KMS-11 (cell line): ENCODE data around the gene HOXB1.

Experiments used
- H2AFZ ChIP-seq: fragments of 200-600 bp; sonication (generic); 2 replicates; pipeline ENCODE4 v1.6.1; 2016; ENCODE audit warnings: antibody characterized with exemption, mixed run types, low read depth
- H3K27ac ChIP-seq: fragments of 200-600 bp; sonication (generic); 2 replicates; pipeline ENCODE4 v1.6.1; 2016; ENCODE audit warnings: mild to moderate bottlenecking, mixed run types
- H3K27me3 ChIP-seq: fragments of 200-600 bp; sonication (generic); 2 replicates; pipeline ENCODE4 v1.6.1; 2017; ENCODE audit warnings: mild to moderate bottlenecking, low read depth, mixed run types, moderate library complexity; ENCODE audit not compliant: insufficient read depth
- H3K36me3 ChIP-seq: fragments of 200-600 bp; sonication (generic); 2 replicates; pipeline ENCODE4 v1.6.1; 2017; ENCODE audit warnings: mild to moderate bottlenecking, mixed run types; ENCODE audit not compliant: insufficient read depth
- H3K4me1 ChIP-seq: fragments of 200-600 bp; sonication (generic); 2 replicates; pipeline ENCODE4 v1.6.1; 2016; ENCODE audit warnings: mild to moderate bottlenecking, low read depth, mixed run types; ENCODE audit not compliant: poor library complexity, severe bottlenecking
- H3K4me2 ChIP-seq: fragments of 200-600 bp; sonication (generic); 2 replicates; pipeline ENCODE4 v1.7.0; 2016; ENCODE audit warnings: mild to moderate bottlenecking, mixed run types
- H3K4me3 ChIP-seq: fragments of 200-600 bp; sonication (generic); IDR thresholded peaks from 2 replicates; pipeline ENCODE4 v1.6.1; 2017; ENCODE audit warnings: low read depth, low read length, mixed read lengths; ENCODE audit not compliant: insufficient read depth
- H3K79me2 ChIP-seq: fragments of 200-600 bp; sonication (generic); 2 replicates; pipeline ENCODE4 v1.6.1; 2016; ENCODE audit warnings: low read depth, mixed run types; ENCODE audit not compliant: insufficient read depth
- H3K9ac ChIP-seq: fragments of 200-600 bp; sonication (generic); 2 replicates; pipeline ENCODE4 v1.6.1; 2016; ENCODE audit warnings: mild to moderate bottlenecking, mixed run types
- H4K20me1 ChIP-seq: fragments of 200-600 bp; sonication (generic); 2 replicates; pipeline ENCODE4 v1.6.1; 2016; ENCODE audit warnings: mild to moderate bottlenecking, mixed run types; ENCODE audit not compliant: insufficient read depth
- TF ChIP-seq, protein P1 (sequence below): fragments of 200-600 bp; sonication (generic); conservative IDR thresholded peaks from 2 replicates; pipeline ENCODE4 v1.6.1; 2017; ENCODE audit warnings: low read depth, mild to moderate bottlenecking, antibody characterized with exemption, low read length, moderate library complexity, mixed read lengths

The HOXB1 gene

DNA sequence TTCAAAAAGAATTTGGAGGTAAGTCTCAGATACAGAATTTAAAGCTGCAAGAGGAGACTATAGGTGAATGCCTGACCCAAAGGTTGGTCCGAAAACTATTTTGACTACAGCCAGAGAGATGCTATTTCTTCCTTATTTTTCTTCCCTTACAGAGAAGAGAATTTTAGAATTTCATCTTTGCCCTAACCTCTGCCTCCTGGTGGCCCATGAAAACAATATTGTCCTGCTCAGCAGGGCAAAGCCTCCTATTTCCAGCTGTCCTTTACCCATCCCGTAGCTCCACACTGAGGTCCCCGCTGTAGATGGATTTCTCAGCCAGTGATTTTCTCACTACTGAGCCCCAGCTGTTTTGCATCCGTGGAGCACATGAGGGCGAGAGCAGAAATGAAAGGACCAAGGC is 24.6 kb downstream of the HOXB1 start:
- H3K36me3 ChIP-seq: no peaks in the 10 kb centered on the region
- peak overlapping the region; percentile 63 for H3K27ac ChIP-seq
- H3K4me1 ChIP-seq: peaks cover 67% of the 10 kb centered on the region
- no peaks in the 10 kb centered on the region for H3K27me3 ChIP-seq
- TF ChIP-seq, protein P1, sequence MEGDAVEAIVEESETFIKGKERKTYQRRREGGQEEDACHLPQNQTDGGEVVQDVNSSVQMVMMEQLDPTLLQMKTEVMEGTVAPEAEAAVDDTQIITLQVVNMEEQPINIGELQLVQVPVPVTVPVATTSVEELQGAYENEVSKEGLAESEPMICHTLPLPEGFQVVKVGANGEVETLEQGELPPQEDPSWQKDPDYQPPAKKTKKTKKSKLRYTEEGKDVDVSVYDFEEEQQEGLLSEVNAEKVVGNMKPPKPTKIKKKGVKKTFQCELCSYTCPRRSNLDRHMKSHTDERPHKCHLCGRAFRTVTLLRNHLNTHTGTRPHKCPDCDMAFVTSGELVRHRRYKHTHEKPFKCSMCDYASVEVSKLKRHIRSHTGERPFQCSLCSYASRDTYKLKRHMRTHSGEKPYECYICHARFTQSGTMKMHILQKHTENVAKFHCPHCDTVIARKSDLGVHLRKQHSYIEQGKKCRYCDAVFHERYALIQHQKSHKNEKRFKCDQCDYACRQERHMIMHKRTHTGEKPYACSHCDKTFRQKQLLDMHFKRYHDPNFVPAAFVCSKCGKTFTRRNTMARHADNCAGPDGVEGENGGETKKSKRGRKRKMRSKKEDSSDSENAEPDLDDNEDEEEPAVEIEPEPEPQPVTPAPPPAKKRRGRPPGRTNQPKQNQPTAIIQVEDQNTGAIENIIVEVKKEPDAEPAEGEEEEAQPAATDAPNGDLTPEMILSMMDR: peak; percentile 22; the same call in 1 of the 2 replicates
- H2AFZ ChIP-seq: peak overlapping the region; percentile 18; the same call in 1 of the 2 replicates
- no peak overlapping the region for H3K4me3 ChIP-seq
- H3K9ac ChIP-seq: peak overlapping the region; percentile 25; the same call in 1 of the 2 replicates
- H3K79me2 ChIP-seq: no peaks in the 10 kb centered on the region
- peak overlapping the region; percentile 49 for H3K4me2 ChIP-seq
- H4K20me1 ChIP-seq: no peaks in the 10 kb centered on the region

DNA sequence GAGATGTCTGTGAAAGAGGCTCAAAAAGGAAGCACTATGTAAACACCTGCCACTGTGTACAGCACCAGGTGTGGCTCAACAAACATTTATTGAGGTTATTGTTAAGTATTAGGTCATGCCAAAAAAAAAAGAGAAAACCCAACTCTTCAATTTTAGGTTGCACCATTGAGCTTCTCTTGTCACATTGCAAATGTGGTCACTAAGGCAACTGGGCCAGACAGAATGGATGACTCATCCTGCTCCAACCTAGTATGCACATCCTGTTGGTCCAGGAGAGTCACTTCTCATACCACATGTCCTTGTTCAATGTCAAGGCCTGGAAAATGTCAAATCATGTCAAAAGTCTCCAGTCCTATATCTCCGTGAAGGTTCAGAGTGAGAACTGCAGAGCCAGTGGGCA is 25.0 kb downstream of the HOXB1 start:
- Histone ChIP-seq H3K27ac (peak overlapping the region; percentile 63), H3K9ac (peak overlapping the region; percentile 25; the same call in 1 of the 2 replicates), H3K27me3 (no peaks in the 10 kb centered on the region), H3K4me2 (peak overlapping the region; percentile 49), H3K4me3 (no peak overlapping the region), H3K36me3 (no peaks in the 10 kb centered on the region), H2AFZ (peak overlapping the region; percentile 18; the same call in 1 of the 2 replicates), H3K4me1 (peaks cover 62% of the 10 kb centered on the region), H4K20me1 (no peaks in the 10 kb centered on the region), H3K79me2 (no peaks in the 10 kb centered on the region)
- TF ChIP-seq, protein P1: no peak

DNA sequence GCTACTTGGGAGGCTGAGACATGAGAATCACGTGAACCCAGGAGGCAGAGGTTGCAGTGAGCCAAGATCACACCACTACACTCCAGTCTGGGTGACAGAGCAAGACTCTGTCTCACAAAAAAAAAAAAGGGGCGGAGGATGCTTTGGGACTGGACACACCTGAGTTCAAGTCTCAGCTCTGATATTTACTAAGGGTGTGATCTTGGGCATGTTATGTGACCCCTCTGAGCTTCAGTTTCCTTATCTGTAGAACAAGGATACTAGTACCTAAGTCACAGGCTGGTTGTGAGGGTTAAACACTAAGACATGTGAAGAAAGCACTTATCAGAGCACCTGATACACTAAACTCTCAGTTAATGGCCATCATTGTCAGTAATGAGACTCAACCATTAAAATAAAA is 25.9 kb downstream of the HOXB1 start:
- H3K4me1 ChIP-seq: peaks cover 54% of the 10 kb centered on the region
- peak overlapping the region; percentile 49 for H3K4me2 ChIP-seq
- no peak overlapping the region for H3K4me3 ChIP-seq
- no peak overlapping the region for H2AFZ ChIP-seq
- no peaks in the 10 kb centered on the region for H4K20me1 ChIP-seq
- peak overlapping the region; percentile 63 for H3K27ac ChIP-seq
- TF ChIP-seq, protein P1: no peak
- no peaks in the 10 kb centered on the region for H3K79me2 ChIP-seq
- H3K9ac ChIP-seq: peak overlapping the region; percentile 10; the same call in 1 of the 2 replicates
- no peaks in the 10 kb centered on the region for H3K27me3 ChIP-seq
- no peaks in the 10 kb centered on the region for H3K36me3 ChIP-seq

DNA sequence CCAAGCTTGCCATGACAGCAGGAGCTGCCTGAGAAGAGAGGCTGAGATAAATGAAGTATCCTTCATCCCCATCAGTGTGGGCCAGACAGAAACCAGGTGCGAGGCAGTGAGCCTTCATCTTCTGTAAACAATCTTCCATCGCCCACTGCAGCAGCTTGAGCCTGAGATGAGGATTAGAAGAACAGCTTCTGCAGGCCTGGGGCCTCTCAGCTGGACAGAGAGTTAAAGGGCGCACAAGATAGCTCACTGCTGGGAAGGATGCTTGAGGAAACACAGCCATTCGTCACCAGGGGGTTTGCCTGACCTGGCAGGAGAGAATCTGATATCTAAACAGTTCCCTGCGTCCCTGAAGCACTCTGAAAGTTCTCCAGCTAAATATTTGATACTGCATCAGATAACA is 27.1 kb downstream of the HOXB1 start:
- Histone ChIP-seq H3K27ac (no peak overlapping the region), H3K4me3 (no peak overlapping the region), H2AFZ (no peak overlapping the region), H3K4me1 (peaks cover 46% of the 10 kb centered on the region), H4K20me1 (no peaks in the 10 kb centered on the region), H3K36me3 (no peaks in the 10 kb centered on the region), H3K4me2 (no peak overlapping the region), H3K27me3 (no peaks in the 10 kb centered on the region), H3K9ac (no peak overlapping the region), H3K79me2 (no peaks in the 10 kb centered on the region)
- TF ChIP-seq, protein P1: no peak
